GM19328 (cell line): Measurements from ENCODE around the gene WDR75.
"Not testable (repeated sequence)": the region's sequence is repeated elsewhere in the genome, so short reads cannot be mapped to it uniquely, and the experiment has no call there.

Experiments used
- ATAC-seq: cut with Tn5 transposase; IDR thresholded peaks from one replicate; pipeline ENCODE4 v1.9.1; 2021; ENCODE audit warnings: mild to moderate bottlenecking, moderate library complexity; ENCODE audit not compliant: unreplicated experiment

WDR75 gene

DNA sequence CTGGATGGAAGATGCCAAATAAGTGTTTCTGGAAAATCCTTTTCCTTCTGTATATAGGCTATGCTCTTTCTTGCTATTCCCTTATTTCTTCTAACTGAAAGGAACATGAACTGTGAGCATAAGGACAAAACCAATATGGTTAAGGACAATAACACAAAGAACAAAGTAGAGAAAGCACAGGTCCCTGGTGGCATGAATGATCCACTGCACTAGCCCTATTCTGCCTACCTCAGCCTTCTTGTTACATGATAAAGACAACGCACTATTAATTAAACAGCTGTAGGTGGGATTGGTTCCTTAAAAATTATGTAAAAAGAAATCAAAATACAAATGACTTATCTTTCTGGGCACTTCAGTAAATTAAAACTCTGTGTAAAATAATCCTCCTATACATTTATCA is 1.9 kb upstream of the WDR75 start:
- no peak for ATAC-seq

DNA sequence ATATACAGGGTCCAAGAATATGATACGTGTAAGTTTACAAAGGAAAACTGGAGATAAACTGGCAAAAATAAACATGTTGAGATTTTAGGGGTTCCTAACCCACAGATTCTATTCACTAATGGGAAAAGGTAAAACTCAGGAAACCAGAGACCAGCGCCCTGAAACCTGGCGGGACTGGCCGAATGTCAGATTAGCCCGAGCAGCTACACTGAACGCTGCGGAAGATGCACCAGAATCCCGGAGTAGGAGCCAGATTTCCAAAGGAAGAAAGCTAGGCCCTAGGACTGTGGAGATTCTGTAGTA is 679 bp upstream of the WDR75 start:
- peak; percentile 26 for ATAC-seq

GRCh38 chr2:189441709-189442074 is 418 bp downstream of the WDR75 start:
- ATAC-seq: no peak

DNA sequence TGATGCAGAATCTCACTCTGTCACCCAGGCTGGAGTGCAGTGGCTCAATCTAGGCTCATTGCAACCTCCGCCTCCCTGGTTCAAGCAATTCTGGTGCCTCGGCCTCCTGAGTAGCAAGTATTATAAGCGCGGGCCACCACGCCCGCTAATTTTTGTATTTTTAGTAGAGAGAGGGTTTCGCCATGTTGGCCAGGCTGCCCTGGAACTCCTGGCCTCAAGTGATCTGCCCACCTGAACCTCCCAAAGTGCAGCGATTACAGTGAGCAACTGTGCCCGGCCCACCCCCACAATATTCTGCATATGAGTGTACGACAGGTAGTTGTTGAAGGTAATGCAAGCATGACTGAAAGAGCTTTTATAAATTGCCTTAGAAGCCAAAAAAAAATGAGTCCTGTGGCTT is 1.2 kb downstream of the WDR75 start:
- ATAC-seq: no peak

DNA sequence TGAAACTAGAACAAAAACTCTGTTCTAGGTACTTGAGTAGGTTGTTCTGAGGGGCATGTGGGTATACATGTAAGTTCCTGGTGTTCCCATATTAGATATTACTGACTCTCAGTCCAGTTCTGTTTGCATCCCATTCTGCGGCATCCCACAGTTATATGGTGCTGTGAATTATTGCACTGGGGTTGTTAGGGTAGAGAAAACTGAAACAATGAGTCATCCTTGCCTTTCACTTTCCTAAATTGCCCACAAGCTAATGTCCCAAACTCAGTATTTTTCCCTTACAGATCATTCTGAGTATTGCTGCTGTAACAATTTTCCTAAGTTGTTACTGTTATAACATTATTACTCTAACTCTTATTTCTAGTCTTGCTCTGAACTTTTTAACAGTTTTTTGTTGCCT is 3.0 kb downstream of the WDR75 start:
- ATAC-seq: no peak

GRCh38 chr2:189446780-189447179 is 5.5 kb downstream of the WDR75 start:
- no peak for ATAC-seq

DNA sequence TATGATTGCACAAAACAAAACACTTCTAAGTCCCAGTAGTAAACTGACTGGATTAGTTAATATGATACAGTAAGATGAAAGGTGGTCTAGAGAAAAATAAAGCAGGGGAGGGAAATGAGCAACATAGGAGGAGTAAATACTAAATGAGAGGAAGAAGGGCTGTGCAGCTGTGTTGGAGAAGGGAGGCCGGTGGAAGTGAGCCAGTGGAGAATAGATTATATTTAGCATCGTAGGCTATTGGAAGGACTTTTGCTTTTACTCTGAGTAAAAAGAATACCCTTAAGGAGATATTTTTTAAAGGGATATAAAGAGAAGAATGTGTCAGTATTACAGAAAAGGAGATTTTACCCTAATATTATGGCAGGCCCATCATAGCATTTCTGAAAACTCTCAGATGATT is 12.7 kb downstream of the WDR75 start:
- ATAC-seq: no peak

GRCh38 chr2:189465076-189465475 is 23.8 kb downstream of the WDR75 start:
- ATAC-seq: no peak

- ATAC-seq: no peak
These were observed 24.2 kb downstream of the WDR75 start for GRCh38 chr2:189465478-189465877.

- no peak for ATAC-seq
These were observed 24.8 kb downstream of the WDR75 start for GRCh38 chr2:189466046-189466445.

- no peak for ATAC-seq
These were observed 25.4 kb downstream of the WDR75 start for GRCh38 chr2:189466656-189467055.

GRCh38 chr2:189467160-189467559 is 25.9 kb downstream of the WDR75 start:
- no peak for ATAC-seq

- no peak for ATAC-seq
These were observed 26.3 kb downstream of the WDR75 start for GRCh38 chr2:189467593-189467992.

- no peak for ATAC-seq
These were observed 33.3 kb downstream of the WDR75 start for GRCh38 chr2:189474526-189474925.

GRCh38 chr2:189477756-189478155 is 36.5 kb downstream of the WDR75 start:
- ATAC-seq: no peak

DNA sequence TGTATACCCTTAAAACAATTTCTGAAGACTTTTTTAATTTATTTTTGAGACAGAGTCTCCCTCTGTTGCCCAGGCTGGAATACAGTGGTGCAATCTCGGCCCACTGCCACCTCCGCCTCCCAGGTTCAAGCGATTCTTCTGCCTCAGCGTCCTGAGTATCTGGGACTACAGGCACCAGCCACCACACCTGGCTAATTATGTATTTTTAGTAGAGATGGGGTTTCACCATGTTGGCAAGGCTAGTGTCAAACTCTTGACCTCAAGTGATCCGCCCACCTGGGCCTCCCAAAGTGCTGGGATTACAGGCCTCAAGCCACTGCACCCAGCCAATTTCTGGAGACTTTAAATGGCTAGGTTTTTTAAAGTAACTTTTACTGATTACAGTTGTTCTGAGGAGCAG is 37.0 kb downstream of the WDR75 start:
- ATAC-seq: not testable (repeated sequence)

GRCh38 chr2:189481071-189481470 is 39.8 kb downstream of the WDR75 start:
- ATAC-seq: no peak

DNA sequence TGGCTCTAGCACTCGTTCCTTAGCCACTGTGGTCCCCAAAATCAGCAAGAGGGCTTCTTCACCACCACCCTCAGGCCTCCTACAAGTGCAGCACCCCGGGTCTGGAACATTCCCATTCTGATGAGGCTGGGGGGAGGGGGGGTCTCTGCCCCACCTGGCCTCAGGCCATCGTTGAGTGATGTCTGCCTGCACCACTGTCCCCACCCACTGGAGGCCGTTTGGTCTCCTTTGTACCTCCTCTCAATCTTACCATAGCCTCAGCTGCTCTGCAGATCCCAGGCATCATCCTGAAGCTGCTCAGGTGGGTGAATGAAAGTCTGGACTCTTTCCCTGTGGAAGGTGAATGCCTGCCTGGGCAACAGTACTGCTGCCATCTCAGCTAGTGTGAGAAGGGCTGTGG is 42.3 kb downstream of the WDR75 start:
- ATAC-seq: no peak

DNA sequence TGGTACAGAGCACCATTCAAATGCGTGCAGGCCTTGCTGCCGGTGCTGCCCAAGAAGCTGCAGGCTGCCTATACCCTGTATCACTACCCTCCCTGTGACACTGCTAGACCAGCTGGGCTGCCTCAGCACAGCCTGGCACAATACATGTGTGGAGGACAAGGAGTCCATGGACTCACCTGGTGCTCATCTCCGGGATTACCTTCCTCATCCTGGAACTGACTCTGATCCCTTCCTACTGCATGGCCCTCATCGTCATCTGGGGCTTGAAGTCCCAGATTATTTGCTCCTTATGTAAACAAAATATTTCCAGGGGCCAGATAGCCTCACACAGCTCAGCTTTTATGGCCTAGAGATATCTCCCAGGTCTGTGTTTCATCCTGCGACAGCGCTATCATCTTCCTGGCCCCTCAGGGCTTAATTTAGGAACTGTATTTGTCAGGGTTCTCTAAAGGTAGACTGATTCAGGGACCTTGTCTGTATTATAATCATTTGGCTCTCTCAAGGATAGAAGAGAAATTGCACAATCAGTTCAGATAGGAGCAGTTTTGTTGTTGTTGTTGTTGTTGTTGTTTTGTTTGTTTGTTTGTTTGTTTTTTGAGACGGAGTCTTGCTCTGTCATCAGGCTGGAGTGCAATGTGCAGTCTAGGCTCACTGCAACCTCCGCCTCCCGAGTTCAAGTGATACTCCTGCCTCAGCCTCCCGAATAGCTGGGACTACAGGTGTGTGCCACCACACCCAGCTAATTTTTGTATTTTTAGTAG is 42.9 kb downstream of the WDR75 start:
- ATAC-seq: no peak

DNA sequence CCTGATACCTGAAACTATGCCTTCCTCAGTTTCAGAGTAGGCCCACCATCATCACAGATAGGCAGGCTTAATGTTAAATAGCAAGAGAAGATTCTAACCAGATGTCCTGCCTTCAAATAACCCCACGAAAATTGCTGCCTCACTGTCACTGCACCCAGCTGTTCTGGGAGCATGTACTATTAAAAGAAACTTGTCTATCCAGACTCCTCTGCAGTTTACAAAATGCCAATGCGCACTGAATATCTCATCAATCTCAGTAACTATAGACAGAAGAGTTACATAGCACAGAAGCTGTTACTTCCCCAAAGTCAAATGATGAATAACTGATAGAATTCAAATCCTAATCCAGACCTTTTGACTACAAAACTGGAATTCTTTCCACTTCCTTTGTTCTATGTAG is 43.9 kb downstream of the WDR75 start:
- no peak for ATAC-seq

GRCh38 chr2:189486237-189486770 is 45.0 kb downstream of the WDR75 start:
- ATAC-seq: no peak

DNA sequence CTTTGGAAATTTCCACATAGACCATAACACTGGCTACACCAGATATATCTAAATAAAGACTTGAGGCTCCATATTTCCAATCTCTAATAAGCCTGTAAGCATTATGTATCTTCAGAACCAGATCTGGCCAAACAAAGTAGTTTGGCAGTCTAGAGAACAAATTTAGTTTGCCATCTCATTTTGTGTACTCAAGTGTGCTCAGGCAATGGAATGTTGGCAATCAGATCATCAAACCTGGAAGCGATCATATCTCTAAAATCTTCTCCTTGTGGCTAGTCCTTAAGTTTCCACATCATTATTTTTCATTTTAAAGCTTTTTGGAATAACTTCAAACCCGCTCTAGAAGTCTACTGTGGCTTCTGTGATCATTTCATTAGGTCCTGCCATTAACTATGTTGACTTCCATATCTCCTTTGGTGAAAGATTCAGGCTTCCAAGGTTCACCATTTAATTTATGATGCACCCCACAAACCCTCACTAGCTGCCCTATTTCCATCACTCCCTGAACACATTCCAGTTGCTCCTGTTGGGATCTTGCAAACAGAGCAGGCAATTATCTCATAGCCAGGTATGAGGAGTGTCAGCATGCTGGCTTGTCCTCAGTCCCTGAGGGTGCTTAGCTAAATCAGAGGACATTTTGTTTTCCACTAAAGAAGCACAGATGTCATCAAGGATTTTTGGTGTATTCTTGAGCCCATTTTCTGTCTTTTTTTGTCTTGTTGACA is 46.2 kb downstream of the WDR75 start:
- ATAC-seq: no peak

GRCh38 chr2:189488008-189488310 is 46.7 kb downstream of the WDR75 start:
- ATAC-seq: no peak
